PC-9 (cell line): ENCODE data around the gene PNMA6E.

Experiments used
- EZH2 ChIP-seq: fragments of 200-600 bp; sonication (generic); IDR thresholded peaks from 2 replicates; pipeline ENCODE4 v1.8.0; 2017; ENCODE audit warnings: antibody characterized with exemption, low read depth
- TF ChIP-seq, protein P1 (sequence below): fragments of 200-600 bp; sonication (generic); conservative IDR thresholded peaks from 2 replicates; pipeline ENCODE4 v1.6.1; 2017; ENCODE audit warnings: mixed run types, antibody characterized with exemption, mild to moderate bottlenecking, moderate library complexity

DNA sequence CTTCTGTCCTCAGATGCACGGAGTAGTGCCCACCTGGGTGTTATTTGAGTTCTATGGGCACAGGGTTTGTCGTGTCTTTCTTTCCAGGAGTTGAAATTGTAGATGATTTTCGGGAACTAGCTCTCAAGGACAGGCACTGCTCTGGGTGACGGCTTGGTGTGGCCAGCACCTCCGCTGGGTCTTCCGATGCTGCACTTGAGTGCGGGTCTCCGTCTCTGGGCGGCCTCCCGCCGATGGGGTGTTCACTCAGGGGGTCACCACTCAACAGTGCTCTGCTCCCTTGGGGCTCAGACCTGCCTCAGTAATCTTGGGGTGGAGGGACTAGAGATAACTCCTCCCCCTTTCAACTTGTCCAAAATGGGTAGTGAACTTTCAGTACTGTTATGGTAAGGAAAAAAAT, 12.6 kb upstream of the PNMA6E start:
- TF ChIP-seq, protein P1, sequence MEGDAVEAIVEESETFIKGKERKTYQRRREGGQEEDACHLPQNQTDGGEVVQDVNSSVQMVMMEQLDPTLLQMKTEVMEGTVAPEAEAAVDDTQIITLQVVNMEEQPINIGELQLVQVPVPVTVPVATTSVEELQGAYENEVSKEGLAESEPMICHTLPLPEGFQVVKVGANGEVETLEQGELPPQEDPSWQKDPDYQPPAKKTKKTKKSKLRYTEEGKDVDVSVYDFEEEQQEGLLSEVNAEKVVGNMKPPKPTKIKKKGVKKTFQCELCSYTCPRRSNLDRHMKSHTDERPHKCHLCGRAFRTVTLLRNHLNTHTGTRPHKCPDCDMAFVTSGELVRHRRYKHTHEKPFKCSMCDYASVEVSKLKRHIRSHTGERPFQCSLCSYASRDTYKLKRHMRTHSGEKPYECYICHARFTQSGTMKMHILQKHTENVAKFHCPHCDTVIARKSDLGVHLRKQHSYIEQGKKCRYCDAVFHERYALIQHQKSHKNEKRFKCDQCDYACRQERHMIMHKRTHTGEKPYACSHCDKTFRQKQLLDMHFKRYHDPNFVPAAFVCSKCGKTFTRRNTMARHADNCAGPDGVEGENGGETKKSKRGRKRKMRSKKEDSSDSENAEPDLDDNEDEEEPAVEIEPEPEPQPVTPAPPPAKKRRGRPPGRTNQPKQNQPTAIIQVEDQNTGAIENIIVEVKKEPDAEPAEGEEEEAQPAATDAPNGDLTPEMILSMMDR, result no peak
- no peak for TF ChIP-seq EZH2
